ENCODE measurements around the gene XPO5. TPM values are rescaled to one million over a fixed set of nuclear protein-coding genes. Genes with fewer than 3 reads are reported as not detected.
A peak's percentile ranks its signal among the peaks of the same experiment; 100 is the strongest.

XPO5 gene
- total RNA-seq, 4 donors from 2014 or later = 24.1 to 49.8 (median 29.0) TPM

DNA sequence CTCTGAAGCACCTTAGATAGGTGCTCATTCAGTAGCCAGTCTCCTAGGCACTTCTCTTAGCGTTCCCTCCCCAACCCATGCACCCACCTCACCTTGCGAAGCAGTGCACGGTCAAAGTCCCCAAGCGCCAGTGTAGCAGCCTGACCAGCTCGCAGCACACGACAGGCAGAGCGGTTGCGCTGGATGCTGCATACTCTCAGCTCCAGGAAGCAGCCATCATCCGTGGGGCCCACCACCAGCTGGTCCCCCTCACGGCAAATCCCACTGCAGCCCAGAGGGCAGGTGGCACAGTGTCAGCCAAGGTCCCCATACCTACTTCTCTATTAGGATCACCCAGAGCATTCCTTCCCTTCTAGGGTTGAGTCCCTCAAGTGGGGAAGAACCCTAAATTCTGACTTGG is 46.7 kb upstream of the XPO5 start:
- WGBS = 95% methylated on average over 10 of the region's 10 CpGs
- peaks cover 82% of the 10 kb centered on the region for H3K36me3 ChIP-seq
- DNase-seq (ENCODE audit: low spot score in 2 of 2) = peak in 1 of 2 donors; percentile 74
- H3K4me3 ChIP-seq = no peak overlapping the region
- TF ChIP-seq POLR2AphosphoS5 (IDR thresholded peaks at IDR 0.05) (no peak), POLR2A (IDR thresholded peaks at IDR 0.05) (no peak), EP300 (IDR thresholded peaks at IDR 0.05) (no peak)
- TF ChIP-seq, protein P1, sequence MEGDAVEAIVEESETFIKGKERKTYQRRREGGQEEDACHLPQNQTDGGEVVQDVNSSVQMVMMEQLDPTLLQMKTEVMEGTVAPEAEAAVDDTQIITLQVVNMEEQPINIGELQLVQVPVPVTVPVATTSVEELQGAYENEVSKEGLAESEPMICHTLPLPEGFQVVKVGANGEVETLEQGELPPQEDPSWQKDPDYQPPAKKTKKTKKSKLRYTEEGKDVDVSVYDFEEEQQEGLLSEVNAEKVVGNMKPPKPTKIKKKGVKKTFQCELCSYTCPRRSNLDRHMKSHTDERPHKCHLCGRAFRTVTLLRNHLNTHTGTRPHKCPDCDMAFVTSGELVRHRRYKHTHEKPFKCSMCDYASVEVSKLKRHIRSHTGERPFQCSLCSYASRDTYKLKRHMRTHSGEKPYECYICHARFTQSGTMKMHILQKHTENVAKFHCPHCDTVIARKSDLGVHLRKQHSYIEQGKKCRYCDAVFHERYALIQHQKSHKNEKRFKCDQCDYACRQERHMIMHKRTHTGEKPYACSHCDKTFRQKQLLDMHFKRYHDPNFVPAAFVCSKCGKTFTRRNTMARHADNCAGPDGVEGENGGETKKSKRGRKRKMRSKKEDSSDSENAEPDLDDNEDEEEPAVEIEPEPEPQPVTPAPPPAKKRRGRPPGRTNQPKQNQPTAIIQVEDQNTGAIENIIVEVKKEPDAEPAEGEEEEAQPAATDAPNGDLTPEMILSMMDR (IDR thresholded peaks at IDR 0.05) = no peak
- peaks cover 9% of the 10 kb centered on the region for H3K4me1 ChIP-seq
- H3K27ac ChIP-seq = no peak overlapping the region
- H3K9me3 ChIP-seq = no peaks in the 10 kb centered on the region
- H3K27me3 ChIP-seq = no peaks in the 10 kb centered on the region

DNA sequence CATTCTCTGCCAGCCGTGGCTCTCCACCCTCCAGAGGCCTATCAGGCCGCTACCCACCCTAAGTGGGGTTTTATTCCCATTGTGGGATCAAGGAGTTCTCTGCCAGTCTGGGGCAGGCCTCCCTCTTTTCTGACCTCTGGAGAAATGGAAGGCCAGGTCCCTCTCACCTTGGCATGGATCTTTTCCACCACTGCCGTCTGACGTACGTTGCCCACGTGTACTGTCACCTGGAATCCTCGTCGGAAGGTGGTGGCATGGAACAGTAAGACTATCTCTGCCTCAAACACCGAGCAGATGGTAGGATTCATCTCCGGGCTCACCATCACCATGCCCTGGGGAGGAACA is 46.0 kb upstream of the XPO5 start:
- 92% methylated on average over 10 of the region's 10 CpGs for WGBS
- DNase-seq (ENCODE audit: low spot score in 2 of 2) = peak in 1 of 2 donors; percentile 28
- no peak overlapping the region for H3K27ac ChIP-seq
- peaks cover 2% of the 10 kb centered on the region for H3K4me1 ChIP-seq
- no peaks in the 10 kb centered on the region for H3K9me3 ChIP-seq
- no peak overlapping the region for H3K4me3 ChIP-seq
- peaks cover 83% of the 10 kb centered on the region for H3K36me3 ChIP-seq
- no peak for TF ChIP-seq POLR2A (IDR thresholded peaks at IDR 0.05)
- no peak for TF ChIP-seq EP300 (IDR thresholded peaks at IDR 0.05)
- TF ChIP-seq POLR2AphosphoS5 (IDR thresholded peaks at IDR 0.05) = no peak
- TF ChIP-seq, protein P1 (IDR thresholded peaks at IDR 0.05) = no peak
- no peaks in the 10 kb centered on the region for H3K27me3 ChIP-seq

DNA sequence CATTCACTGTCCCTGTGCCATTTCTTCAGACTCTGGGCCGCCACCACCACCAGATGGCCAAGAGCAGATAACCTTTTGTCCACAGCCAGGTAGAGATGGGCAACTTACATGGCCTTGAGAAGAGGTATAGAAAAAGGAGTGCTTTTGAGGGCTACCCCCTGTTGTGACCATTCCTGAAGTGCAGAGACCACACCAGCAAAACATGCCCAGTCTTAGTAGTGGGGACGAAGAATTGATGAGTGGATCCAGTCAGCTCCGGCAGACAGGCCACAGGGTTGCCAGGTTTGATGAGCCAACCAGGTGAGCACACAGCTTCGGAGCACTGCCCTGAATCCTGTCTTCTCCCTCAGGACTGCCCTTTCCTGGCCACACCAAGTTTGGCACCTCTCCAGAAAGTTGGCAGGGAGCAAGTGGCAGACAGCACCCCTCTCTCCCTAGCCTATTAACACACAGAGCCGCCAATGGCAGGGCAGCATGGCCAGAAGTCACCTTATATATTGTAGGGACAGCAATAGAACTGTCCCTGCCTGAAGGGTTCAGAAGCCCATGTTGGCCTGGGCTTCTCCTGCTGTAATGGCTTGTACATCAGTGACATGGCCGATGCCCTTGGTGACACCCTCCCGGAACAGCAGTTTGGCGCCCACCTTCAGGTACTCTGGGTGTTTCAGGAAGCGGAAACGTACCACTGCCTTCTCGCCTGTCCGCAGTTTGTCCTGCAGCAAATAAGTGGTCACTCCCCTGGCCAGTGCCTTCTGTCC is 45.4 kb upstream of the XPO5 start:
- Histone ChIP-seq H3K27ac (no peak overlapping the region), H3K36me3 (peaks cover 82% of the 10 kb centered on the region), H3K9me3 (no peaks in the 10 kb centered on the region), H3K4me3 (no peak overlapping the region), H3K4me1 (no peaks in the 10 kb centered on the region), H3K27me3 (no peaks in the 10 kb centered on the region)
- DNase-seq (ENCODE audit: low spot score in 2 of 2) = peak in 1 of 2 donors; percentile 59
- TF ChIP-seq EP300 (IDR thresholded peaks at IDR 0.05) = no peak
- WGBS = 89% methylated on average over 12 of the region's 12 CpGs

DNA sequence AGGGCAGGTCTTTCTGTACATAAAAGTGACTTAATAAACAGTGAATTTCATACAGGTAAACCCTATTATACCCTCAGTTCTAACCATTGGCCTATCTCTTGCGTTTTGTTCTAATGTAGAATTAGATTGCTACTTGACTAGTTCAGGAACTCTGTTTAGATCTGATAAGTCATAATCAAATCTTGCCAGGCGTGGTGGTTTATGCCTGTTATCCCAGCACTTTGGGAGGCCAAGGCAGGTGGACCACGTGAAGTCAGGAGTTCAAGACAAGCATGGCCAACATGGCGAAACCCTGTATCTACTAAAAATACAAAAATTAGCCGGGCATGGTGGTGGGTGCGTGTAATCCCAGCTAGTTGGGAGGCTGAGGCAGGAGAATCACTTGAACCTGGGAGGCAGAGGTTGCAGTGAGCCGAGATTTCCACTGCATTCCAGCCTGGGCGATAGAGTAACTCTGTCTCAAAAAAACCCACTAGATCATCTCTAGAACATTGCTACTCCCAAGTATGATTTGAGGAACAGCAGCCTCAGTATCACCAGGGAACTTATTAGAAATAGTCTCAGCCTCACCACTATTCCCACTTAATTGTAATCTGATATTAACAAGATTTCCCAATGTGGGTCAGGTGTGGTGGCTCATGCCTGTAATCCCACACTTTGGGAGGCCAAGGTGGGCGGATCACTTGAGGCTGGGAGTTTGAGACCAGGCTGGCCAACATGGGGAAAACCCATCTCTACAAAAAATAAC is 41.1 kb upstream of the XPO5 start:
- peak in 1 of 2 donors; percentile 11 for DNase-seq (ENCODE audit: low spot score in 2 of 2)
- WGBS = 93% methylated on average over 9 of the region's 9 CpGs
- H3K36me3 ChIP-seq = peaks cover 69% of the 10 kb centered on the region
- no peak overlapping the region for H3K4me3 ChIP-seq
- no peak overlapping the region for H3K27ac ChIP-seq
- TF ChIP-seq POLR2AphosphoS5 (IDR thresholded peaks at IDR 0.05) (no peak), POLR2A (IDR thresholded peaks at IDR 0.05) (no peak), EP300 (IDR thresholded peaks at IDR 0.05) (no peak)
- TF ChIP-seq, protein P1 (IDR thresholded peaks at IDR 0.05) = no peak
- no peaks in the 10 kb centered on the region for H3K9me3 ChIP-seq
- H3K4me1 ChIP-seq = no peaks in the 10 kb centered on the region
- no peaks in the 10 kb centered on the region for H3K27me3 ChIP-seq

DNA sequence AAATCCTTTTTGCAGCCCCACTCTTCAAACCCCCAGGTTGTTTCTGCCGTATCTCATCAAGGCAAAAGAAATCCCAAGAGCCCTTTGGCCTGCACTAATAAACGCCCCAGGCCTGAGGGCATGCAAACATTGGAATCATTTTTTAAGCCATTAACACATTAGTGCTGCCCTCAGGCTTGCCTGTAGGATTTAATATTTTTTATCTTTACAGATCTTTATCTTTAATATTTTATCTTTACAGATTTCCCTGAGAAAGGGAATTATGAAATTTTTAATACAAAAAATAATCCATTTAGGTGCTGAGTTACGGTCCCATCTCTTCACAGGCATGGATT is 38.5 kb upstream of the XPO5 start:
- TF ChIP-seq EP300 (IDR thresholded peaks at IDR 0.05) = no peak
- DNase-seq (ENCODE audit: low spot score in 2 of 2) = no peak
- H3K4me1 ChIP-seq = no peaks in the 10 kb centered on the region
- peaks cover 62% of the 10 kb centered on the region for H3K36me3 ChIP-seq
- H3K4me3 ChIP-seq = no peak overlapping the region
- 56% methylated on average over 3 of the region's 3 CpGs for WGBS
- H3K9me3 ChIP-seq = no peaks in the 10 kb centered on the region
- H3K27me3 ChIP-seq = no peaks in the 10 kb centered on the region
- H3K27ac ChIP-seq = no peak overlapping the region

DNA sequence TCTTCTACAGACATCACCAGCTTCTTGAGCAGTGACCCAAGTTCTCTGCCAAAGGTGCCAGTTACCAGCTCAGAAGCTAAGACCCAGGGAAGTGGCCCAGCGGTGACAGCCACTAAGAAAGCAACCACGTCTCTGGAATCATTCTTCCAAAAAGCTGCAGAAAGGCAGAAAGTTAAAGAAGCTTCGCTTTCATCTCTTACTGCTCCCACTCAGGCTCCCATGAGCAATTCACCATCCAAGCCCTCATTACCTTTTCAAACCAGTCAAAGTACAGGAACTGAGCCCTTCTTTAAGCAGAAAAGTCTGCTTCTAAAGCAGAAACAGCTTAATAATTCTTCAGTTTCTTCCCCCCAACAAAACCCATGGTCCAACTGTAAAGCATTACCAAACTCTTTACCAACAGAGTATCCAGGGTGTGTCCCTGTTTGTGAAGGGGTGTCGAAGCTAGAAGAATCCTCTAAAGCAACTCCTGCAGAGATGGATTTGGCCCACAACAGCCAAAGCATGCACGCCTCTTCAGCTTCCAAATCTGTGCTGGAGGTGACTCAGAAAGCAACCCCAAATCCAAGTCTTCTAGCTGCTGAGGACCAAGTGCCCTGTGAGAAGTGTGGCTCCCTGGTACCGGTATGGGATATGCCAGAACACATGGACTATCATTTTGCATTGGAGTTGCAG is 38.0 kb upstream of the XPO5 start:
- DNase-seq (ENCODE audit: low spot score in 2 of 2) = no peak
- WGBS = 92% methylated on average over 6 of the region's 6 CpGs
- TF ChIP-seq, protein P1 (IDR thresholded peaks at IDR 0.05) = no peak
- TF ChIP-seq POLR2A (IDR thresholded peaks at IDR 0.05) (no peak), EP300 (IDR thresholded peaks at IDR 0.05) (no peak), POLR2AphosphoS5 (IDR thresholded peaks at IDR 0.05) (no peak)
- Histone ChIP-seq H3K9me3 (no peaks in the 10 kb centered on the region), H3K27ac (no peak overlapping the region), H3K4me3 (no peak overlapping the region), H3K27me3 (no peaks in the 10 kb centered on the region), H3K36me3 (peaks cover 62% of the 10 kb centered on the region), H3K4me1 (no peaks in the 10 kb centered on the region)

Data from suprapubic skin (tissue), 4 donors.